Adrenal gland (tissue), 12 donors: ENCODE results near the gene ACACB. TPM values are rescaled to one million over a fixed set of nuclear protein-coding genes. Genes with fewer than 3 reads are reported as not detected.

Source experiments
- DNase-seq, 7 donors: peaks; one replicate each; pipeline ENCODE4 v3.0.0-alpha.2; 2019 to 2020
- H3K27ac ChIP-seq, 5 donors: fragments of 200-600 bp; sonication (generic) in 4 of 5; 1 replicate in 3 of 5; 2 replicates in 2 of 5; pipeline versions ENCODE4 v1.5.1 to v1.8.0; 2016 to 2020; ENCODE audit warnings: mild to moderate bottlenecking in 1 of 5
- H3K27me3 ChIP-seq: fragments of 200-600 bp; 2 replicates; pipeline ENCODE4 v1.8.0; 2021
- H3K36me3 ChIP-seq, 2 donors: fragments of 200-600 bp; replicated peaks in 1 of 2; 1 replicate in 1 of 2; 2 replicates in 1 of 2; pipeline versions ENCODE4 v1.5.1 to v1.8.0; 2018 to 2022
- H3K4me1 ChIP-seq, 2 donors: fragments of 200-600 bp; replicated peaks in 1 of 2; 1 replicate in 1 of 2; 2 replicates in 1 of 2; pipeline versions ENCODE4 v1.5.1 to v1.8.0; 2018 to 2021
- H3K4me3 ChIP-seq, 4 donors: fragments of 200-600 bp; sonication (generic) in 3 of 4; one replicate each; pipeline ENCODE4 v1.5.1; 2016 to 2018
- H3K9me3 ChIP-seq, 3 donors: fragments of 200-600 bp; sonication (generic) in 1 of 3; replicated peaks in 1 of 3; 1 replicate in 2 of 3; 2 replicates in 1 of 3; pipeline versions ENCODE4 v1.5.1 to v1.8.0; 2016 to 2021
- CTCF ChIP-seq, 6 experiments: fragments of 450-650 bp in 4 of 6; fragments of 200-600 bp in 2 of 6; sonication (generic) in 1 of 6; IDR thresholded peaks; 1 replicate in 5 of 6; 2 replicates in 1 of 6; pipeline versions ENCODE4 v1.5.1 to v1.8.0; 2016 to 2021; ENCODE audit warnings: antibody characterized with exemption in 6 of 6, mild to moderate bottlenecking in 2 of 6, moderate library complexity in 1 of 6
- POLR2A ChIP-seq, 2 donors: fragments of 450-650 bp; IDR thresholded peaks; one replicate each; pipeline ENCODE4 v1.6.1; 2017; ENCODE audit warnings: antibody characterized with exemption in 2 of 2, mild to moderate bottlenecking in 2 of 2, moderate library complexity in 1 of 2
- WGBS, 4 donors: extraction: QIAGEN DNeasy Blood & Tissue Kit in 2 of 4; methylation state at CpG; one replicate each; pipeline versions ENCODE4 v1.1.5 to v1.1.7; 2013 to 2017; 5-methylcytosine and 5-hydroxymethylcytosine counted together
- intact Hi-C, 2 donors: fragments of 100-400 bp; cut with DNase I; formaldehyde crosslinking; loops; one replicate each; pipeline versions ENCODE4 v1.14.1 to v1.15.0; 2022 to 2023
- polyA plus RNA-seq, 3 donors: library from polyadenylated mRNA; stranded (reverse); fragments of 200-250 nt in 2 of 3; fragments of 350-450 nt in 1 of 3; fragmentation: Illumina TruSeq in 1 of 3; extraction: RNeasy Lipid Tissue Mini Kit (QIAGEN cat#74804) in 1 of 3; gene quantifications; one replicate each; pipeline ENCODE4 v1.2.3, GENCODE V29; 2013 to 2014
- total RNA-seq, 9 donors: library from RNA; depleted of rRNA in 4 of 9; stranded (reverse); fragments of >200 nt in 4 of 9; fragments of 120-200 nt in 1 of 9; fragmentation: NEBNext Ultra II Directional in 1 of 9; extraction: Animal tissue kit (Norgen Biotek cat#: 25700) in 1 of 9; gene quantifications; one replicate each; pipeline versions ENCODE4 v1.1.0 to v1.2.4, GENCODE V29; 2013 to 2023
- donor health status: healthy with polysubstance abuse.
- donor health status: Bipolar disorder and iron deficiency.
- donor health status: DM: yes; HTN: yes; CAD: no.
- donor health status: DM: no; HTN: no; CAD: no.
- donor health status: DM: no; HTN: no; CAD: no.
- donor health status: DM: yes; HTN: yes; CAD: no.

The ACACB gene
- total and polyA plus RNA-seq, 12 donors, result 35.5 to 143 (median 65.7) TPM

- H3K4me1 ChIP-seq, result no peaks in the 10 kb centered on the region
- intact Hi-C loops, result no loop called here
Measured at GRCh38 chr12:109200825-109201495, 84.6 kb downstream of the ACACB start.

DNA sequence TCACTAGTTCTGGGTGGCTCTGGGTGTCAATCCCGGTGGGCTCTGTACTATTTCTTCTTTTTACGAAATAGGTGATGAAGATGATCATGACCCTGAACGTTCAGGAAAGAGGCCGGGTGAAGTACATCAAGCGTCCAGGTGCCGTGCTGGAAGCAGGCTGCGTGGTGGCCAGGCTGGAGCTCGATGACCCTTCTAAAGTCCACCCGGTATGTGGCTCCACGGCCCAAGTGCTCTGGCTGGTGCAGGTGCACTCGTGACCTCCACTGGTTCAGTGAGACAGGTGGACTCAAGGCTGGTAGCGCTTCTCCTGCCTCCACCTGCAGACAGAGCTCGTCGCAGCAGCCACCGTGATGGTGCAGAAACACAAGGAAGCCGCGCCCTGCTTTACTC is 85.1 kb downstream of the ACACB start:
- 86 to 92% (median 88%) methylated on average over 15 to 17 of the region's 17 CpGs for WGBS, 4 donors
- intact Hi-C loops, result no loop called here
- Histone ChIP-seq H3K9me3 (no peaks in the 10 kb centered on the region), H3K27me3 (no peaks in the 10 kb centered on the region), H3K36me3 (peaks cover 0 to 77% of the 10 kb centered on the region in 2 donors), H3K4me3 (no peak overlapping the region), H3K4me1 (no peaks in the 10 kb centered on the region), H3K27ac (no peak overlapping the region)
- TF ChIP-seq POLR2A (IDR thresholded peaks at IDR 0.05), result no peak
- no peak for TF ChIP-seq CTCF (IDR thresholded peaks at IDR 0.05)
- DNase-seq, result no peak

More at GRCh38 chr12:109200825-109201495, 84.6 kb downstream of the ACACB start:
- no peak for TF ChIP-seq CTCF (IDR thresholded peaks at IDR 0.05)
- no peak for TF ChIP-seq POLR2A (IDR thresholded peaks at IDR 0.05)
- Histone ChIP-seq H3K27me3 (no peaks in the 10 kb centered on the region), H3K36me3 (peaks cover 0 to 77% of the 10 kb centered on the region in 2 donors), H3K9me3 (no peaks in the 10 kb centered on the region), H3K27ac (no peak overlapping the region), H3K4me3 (no peak overlapping the region)
- 90 to 97% (median 94%) methylated on average over 14 of the region's 14 CpGs for WGBS, 4 donors
- no peak for DNase-seq

DNA sequence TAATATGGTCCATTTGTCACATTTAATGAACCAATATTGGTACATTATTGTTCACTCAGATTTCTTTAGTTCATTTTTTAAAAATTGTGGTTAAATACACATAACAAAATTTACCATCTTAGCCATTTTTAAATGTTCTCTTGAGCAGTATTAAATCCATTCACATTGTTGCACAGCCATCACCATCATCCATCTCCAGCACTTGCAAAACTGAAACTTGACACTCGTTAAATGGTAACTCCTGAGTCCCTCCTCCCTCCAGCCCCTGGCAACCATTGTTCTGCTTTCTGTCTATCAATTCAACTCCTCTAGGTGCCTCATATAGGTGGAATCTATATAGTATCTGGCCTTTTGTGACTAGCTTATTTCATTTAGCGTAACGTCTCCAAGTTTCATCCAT is 86.4 kb downstream of the ACACB start:
- no peak for TF ChIP-seq CTCF (IDR thresholded peaks at IDR 0.05)
- no peak for TF ChIP-seq POLR2A (IDR thresholded peaks at IDR 0.05)
- H3K4me3 ChIP-seq, result no peak overlapping the region
- peaks cover 0 to 77% of the 10 kb centered on the region in 2 donors for H3K36me3 ChIP-seq
- H3K4me1 ChIP-seq, result no peaks in the 10 kb centered on the region
- no peaks in the 10 kb centered on the region for H3K9me3 ChIP-seq
- DNase-seq, result no peak
- no peak overlapping the region for H3K27ac ChIP-seq
- H3K27me3 ChIP-seq, result no peaks in the 10 kb centered on the region
- WGBS, 4 donors, result 84 to 93% (median 92%) methylated on average over 3 of the region's 3 CpGs
- intact Hi-C loops, result no loop called here

GRCh38 chr12:109203480-109203879 is 87.1 kb downstream of the ACACB start:
- intact Hi-C loops, result no loop called here
- TF ChIP-seq CTCF (IDR thresholded peaks at IDR 0.05) (no peak), POLR2A (IDR thresholded peaks at IDR 0.05) (no peak)
- Histone ChIP-seq H3K36me3 (peaks cover 0 to 82% of the 10 kb centered on the region in 2 donors), H3K4me1 (no peaks in the 10 kb centered on the region), H3K9me3 (no peaks in the 10 kb centered on the region), H3K27ac (peak overlapping the region in 1 of 5 donors; percentile 16), H3K4me3 (no peak overlapping the region), H3K27me3 (no peaks in the 10 kb centered on the region)
- no peak for DNase-seq
- 69 to 81% (median 73%) methylated on average over 8 of the region's 8 CpGs for WGBS, 4 donors
